ENCODE data around the gene CLN6. TPM values are rescaled to one million over a fixed set of nuclear protein-coding genes. Genes with fewer than 3 reads are reported as not detected.
A peak's percentile ranks its signal among the peaks of the same experiment; 100 is the strongest.

The CLN6 gene
- total and polyA plus RNA-seq, 10 donors: 9.8 to 38.6 (median 27.1) TPM

DNA sequence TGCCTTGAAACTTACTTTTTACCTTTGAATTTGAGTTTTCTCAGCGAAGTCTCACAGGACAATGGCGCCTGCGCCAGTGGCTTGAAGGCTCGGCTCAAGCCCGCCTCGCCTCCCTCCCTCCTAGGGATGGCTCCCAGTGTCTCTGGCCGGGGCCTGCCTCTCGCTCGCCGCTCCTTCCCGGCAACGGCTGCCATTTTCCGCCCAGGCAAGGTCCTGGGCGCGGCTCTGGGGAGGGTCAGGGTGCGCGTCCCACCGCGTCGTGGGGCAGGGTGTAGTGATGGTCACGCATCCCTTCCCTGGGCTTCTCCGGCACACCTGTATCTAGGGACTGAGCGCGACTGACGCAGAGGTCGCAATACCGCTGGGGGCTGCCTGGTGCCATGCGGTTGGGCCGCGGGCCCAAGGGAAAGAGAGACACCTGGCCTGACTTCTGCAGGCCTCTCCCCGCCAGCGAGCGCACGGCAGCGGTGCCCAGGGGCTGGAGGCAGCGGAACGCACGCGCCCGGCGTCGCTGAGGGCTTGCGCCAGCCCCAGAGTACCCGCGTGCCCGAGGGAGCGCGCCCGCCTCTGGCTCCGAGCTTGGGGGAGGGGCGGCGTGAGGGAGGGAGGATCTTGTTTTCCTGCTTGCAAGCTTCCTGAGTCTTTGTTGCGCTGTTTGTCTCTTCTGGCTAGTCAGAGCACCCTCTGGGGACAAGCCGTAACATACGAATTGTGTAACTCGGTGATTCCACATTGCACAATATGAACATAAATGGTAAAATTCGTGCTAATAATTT, 27.3 kb upstream of the CLN6 start:
- H3K9me3 ChIP-seq: no peaks in the 10 kb centered on the region
- DNase-seq: peak; percentile 92
- H3K27ac ChIP-seq: peak overlapping the region; percentile 60 to 89 (median 86)
- WGBS, 5 donors: 13 to 38% (median 14%) methylated on average over 33 to 57 of the region's 57 CpGs
- peaks cover 0 to 19% (median 6%) of the 10 kb centered on the region in 7 donors for H3K27me3 ChIP-seq (replicated peaks in 1 of 7)
- intact Hi-C loops (cut with DNase I; ENCODE audit: low total_unique reads): loop anchor here (10.0 kb wide), 1 partner anchor 48 kb away; no protein-coding TSS in a partner anchor
- H3K4me3 ChIP-seq: peak overlapping the region; percentile 36 to 68 (median 44)
- H3K36me3 ChIP-seq: no peaks in the 10 kb centered on the region
- peaks cover 0 to 29% (median 15%) of the 10 kb centered on the region in 6 donors for H3K4me1 ChIP-seq
- TF ChIP-seq POLR2A (IDR thresholded peaks at IDR 0.05) (peak in 1 of 3 donors; percentile 23), POLR2AphosphoS5 (IDR thresholded peaks at IDR 0.05) (peak; percentile 86 to 92 (median 91))
- TF ChIP-seq, protein P1, sequence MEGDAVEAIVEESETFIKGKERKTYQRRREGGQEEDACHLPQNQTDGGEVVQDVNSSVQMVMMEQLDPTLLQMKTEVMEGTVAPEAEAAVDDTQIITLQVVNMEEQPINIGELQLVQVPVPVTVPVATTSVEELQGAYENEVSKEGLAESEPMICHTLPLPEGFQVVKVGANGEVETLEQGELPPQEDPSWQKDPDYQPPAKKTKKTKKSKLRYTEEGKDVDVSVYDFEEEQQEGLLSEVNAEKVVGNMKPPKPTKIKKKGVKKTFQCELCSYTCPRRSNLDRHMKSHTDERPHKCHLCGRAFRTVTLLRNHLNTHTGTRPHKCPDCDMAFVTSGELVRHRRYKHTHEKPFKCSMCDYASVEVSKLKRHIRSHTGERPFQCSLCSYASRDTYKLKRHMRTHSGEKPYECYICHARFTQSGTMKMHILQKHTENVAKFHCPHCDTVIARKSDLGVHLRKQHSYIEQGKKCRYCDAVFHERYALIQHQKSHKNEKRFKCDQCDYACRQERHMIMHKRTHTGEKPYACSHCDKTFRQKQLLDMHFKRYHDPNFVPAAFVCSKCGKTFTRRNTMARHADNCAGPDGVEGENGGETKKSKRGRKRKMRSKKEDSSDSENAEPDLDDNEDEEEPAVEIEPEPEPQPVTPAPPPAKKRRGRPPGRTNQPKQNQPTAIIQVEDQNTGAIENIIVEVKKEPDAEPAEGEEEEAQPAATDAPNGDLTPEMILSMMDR (IDR thresholded peaks at IDR 0.05 in 8 of 11, conservative IDR thresholded peaks at IDR 0.05 in 3 of 11): no peak

GRCh38 chr15:68252925-68253534, 23.5 kb upstream of the CLN6 start:
- no peaks in the 10 kb centered on the region for H3K36me3 ChIP-seq
- H3K27me3 ChIP-seq (replicated peaks in 1 of 7): peaks cover 0 to 19% (median 6%) of the 10 kb centered on the region in 7 donors
- H3K27ac ChIP-seq: no peak overlapping the region
- H3K9me3 ChIP-seq: no peaks in the 10 kb centered on the region
- no peak overlapping the region for H3K4me3 ChIP-seq
- DNase-seq: no peak
- intact Hi-C loops (cut with DNase I; ENCODE audit: low total_unique reads): loop anchor here (10.0 kb wide), 1 partner anchor 52 kb away; no protein-coding TSS in a partner anchor
- TF ChIP-seq POLR2A (IDR thresholded peaks at IDR 0.05): no peak
- TF ChIP-seq, protein P1 (IDR thresholded peaks at IDR 0.05 in 8 of 11, conservative IDR thresholded peaks at IDR 0.05 in 3 of 11): peak; percentile 58 to 83 (median 77)
- no peak for TF ChIP-seq POLR2AphosphoS5 (IDR thresholded peaks at IDR 0.05)
- H3K4me1 ChIP-seq: peaks cover 0 to 37% (median 17%) of the 10 kb centered on the region in 6 donors
- 37 to 45% (median 41%) methylated on average over 7 of the region's 7 CpGs for WGBS, 5 donors

DNA sequence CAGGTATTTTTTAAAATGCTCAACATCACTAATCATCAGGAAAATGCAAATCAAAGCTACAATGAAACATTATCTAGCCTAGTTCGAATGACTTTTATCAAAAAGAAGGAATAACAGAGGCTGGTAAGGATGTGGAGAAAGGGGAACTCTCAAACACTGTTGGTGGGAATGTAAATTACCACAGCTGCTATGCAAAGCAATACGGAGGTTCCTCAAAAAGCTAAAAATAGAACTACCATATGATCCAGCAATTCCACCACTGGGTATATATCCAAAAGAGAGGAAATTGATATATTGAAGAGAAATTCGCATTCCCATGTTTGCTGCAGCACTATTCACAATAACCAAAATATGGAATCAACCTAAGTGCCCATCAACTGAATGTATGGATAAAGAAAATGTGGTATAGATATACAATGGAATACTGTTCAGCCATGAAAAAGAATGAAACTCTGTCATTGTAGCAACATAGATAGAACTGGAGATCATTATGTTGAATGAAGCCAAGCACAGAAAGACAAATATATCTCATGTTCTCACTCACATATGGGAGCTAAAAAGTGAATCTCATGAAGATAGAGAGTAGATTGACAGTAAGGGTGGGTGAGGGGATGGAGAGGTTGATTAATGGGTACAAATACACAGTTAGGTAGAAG, 19.7 kb upstream of the CLN6 start:
- H3K4me1 ChIP-seq: peaks cover 0 to 14% (median 5%) of the 10 kb centered on the region in 6 donors
- no peaks in the 10 kb centered on the region for H3K27me3 ChIP-seq (replicated peaks in 1 of 7)
- TF ChIP-seq, protein P1 (IDR thresholded peaks at IDR 0.05 in 8 of 11, conservative IDR thresholded peaks at IDR 0.05 in 3 of 11): no peak
- TF ChIP-seq POLR2AphosphoS5 (IDR thresholded peaks at IDR 0.05): no peak
- TF ChIP-seq POLR2A (IDR thresholded peaks at IDR 0.05): no peak
- peaks cover 0 to 16% (median 12%) of the 10 kb centered on the region in 8 donors for H3K9me3 ChIP-seq
- H3K27ac ChIP-seq: no peak overlapping the region
- no peak for DNase-seq
- no peak overlapping the region for H3K4me3 ChIP-seq
- intact Hi-C loops (cut with DNase I; ENCODE audit: low total_unique reads): loop anchor here (10.0 kb wide), 1 partner anchor 136 kb away; no protein-coding TSS in a partner anchor
- no peaks in the 10 kb centered on the region for H3K36me3 ChIP-seq
- 28 to 56% (median 40%) methylated on average over 3 of the region's 3 CpGs for WGBS, 5 donors

Measured in spleen (tissue), 11 donors.